H1 (cell line): ENCODE measurements around the gene ABCD2. TPM values are rescaled to one million over a fixed set of nuclear protein-coding genes. Genes with fewer than 3 reads are reported as not detected.

Source experiments
- CTCF ChIA-PET: fragments of 300-600 bp; sonication (Branson Sonifier 250); formaldehyde crosslinking; loops from one replicate; lab custom pipeline; 2021; ENCODE audit not compliant: partially characterized antibody; lab: Charles Lee
- POLR2A ChIA-PET: fragments of 300-600 bp; sonication (Branson Sonifier 250); formaldehyde crosslinking; loops from one replicate; lab custom pipeline; 2021; ENCODE audit warnings: inconsistent platforms; ENCODE audit not compliant: partially characterized antibody; lab: Charles Lee
- DNase-seq, 2 experiments: peaks; one replicate each; pipeline versions ENCODE4 v3.0.0 to v3.0.0-alpha.2; 2010 to 2022; ENCODE audit warnings: low spot score in 2 of 2, low read depth in 1 of 2, mixed read lengths in 1 of 2
- FAIRE-seq: peaks from 2 replicates; lab custom pipeline; 2011; peaks lifted over from hg19 to GRCh38; lab: Jason Lieb, UNC
- H2AFZ ChIP-seq: 2 replicates; pipeline ENCODE4 v1.8.1; 2012; ENCODE audit warnings: low read length, inconsistent platforms
- H2AK5ac ChIP-seq: 2 replicates; pipeline ENCODE4 v1.6.1; 2013; ENCODE audit warnings: low read depth, low read length
- H2BK120ac ChIP-seq: replicated peaks from 2 replicates; pipeline ENCODE3; 2013; ENCODE audit warnings: low read depth, low read length, inconsistent platforms
- H2BK12ac ChIP-seq: 2 replicates; pipeline ENCODE4 v1.6.1; 2013; ENCODE audit warnings: low read depth, low read length
- H2BK15ac ChIP-seq: 2 replicates; pipeline ENCODE4 v1.6.1; 2013; ENCODE audit warnings: low read length
- H2BK20ac ChIP-seq: 2 replicates; pipeline ENCODE4 v1.6.1; 2013; ENCODE audit warnings: low read length
- H2BK5ac ChIP-seq: 2 replicates; pipeline ENCODE4 v1.6.1; 2013; ENCODE audit warnings: low read depth, low read length
- H3K14ac ChIP-seq: 2 replicates; pipeline ENCODE4 v1.6.1; 2013; ENCODE audit warnings: inconsistent platforms; ENCODE audit not compliant: insufficient read length
- H3K18ac ChIP-seq: 2 replicates; pipeline ENCODE4 v1.6.1; 2013; ENCODE audit warnings: low read length; ENCODE audit errors: extremely low read depth
- H3K23ac ChIP-seq: 2 replicates; pipeline ENCODE4 v1.6.1; 2013; ENCODE audit warnings: inconsistent platforms; ENCODE audit not compliant: insufficient read length
- H3K23me2 ChIP-seq: 2 replicates; pipeline ENCODE4 v1.6.1; 2013; ENCODE audit warnings: low read depth, low read length
- H3K27ac ChIP-seq: 2 replicates; pipeline ENCODE4 v1.6.1; 2011; ENCODE audit warnings: low read depth, low read length, inconsistent platforms
- H3K27me3 ChIP-seq, 4 experiments: replicated peaks in 1 of 4; 1 replicate in 1 of 4; 2 replicates in 3 of 4; pipeline versions ENCODE4 v1.6.1 to v1.8.1; 2011 to 2013; ENCODE audit warnings: low read length in 3 of 4, mild to moderate bottlenecking in 3 of 4, inconsistent platforms in 2 of 4, mixed read lengths in 2 of 4, moderate library complexity in 1 of 4; ENCODE audit not compliant: control insufficient read depth in 3 of 4, insufficient read depth in 3 of 4; ENCODE audit errors: extremely low read depth in 1 of 4
- H3K36me3 ChIP-seq, 4 experiments: 2 replicates each; pipeline versions ENCODE4 v1.6.1 to v1.8.1; 2011 to 2013; ENCODE audit warnings: mild to moderate bottlenecking in 4 of 4, low read length in 3 of 4, moderate library complexity in 2 of 4, control low read depth in 1 of 4, inconsistent platforms in 1 of 4; ENCODE audit not compliant: insufficient read depth in 4 of 4, control insufficient read depth in 2 of 4
- H3K4ac ChIP-seq: replicated peaks from 2 replicates; pipeline ENCODE3; 2013; ENCODE audit warnings: low read length, low read depth, mixed read lengths, inconsistent platforms; ENCODE audit not compliant: insufficient read length
- H3K4me1 ChIP-seq, 4 experiments: replicated peaks in 1 of 4; 1 replicate in 1 of 4; 2 replicates in 3 of 4; pipeline versions ENCODE4 v1.6.1 to v1.8.1; 2011 to 2013; ENCODE audit warnings: low read length in 3 of 4, inconsistent platforms in 2 of 4, mixed read lengths in 1 of 4; ENCODE audit not compliant: insufficient read depth in 4 of 4, control insufficient read depth in 3 of 4
- H3K4me2 ChIP-seq, 2 experiments: 2 replicates each; pipeline versions ENCODE4 v1.6.1 to v1.8.1; 2011 to 2013; ENCODE audit warnings: low read depth in 2 of 2, low read length in 2 of 2, control low read depth in 1 of 2, inconsistent platforms in 1 of 2, mild to moderate bottlenecking in 1 of 2; ENCODE audit not compliant: insufficient read depth in 1 of 2
- H3K4me3 ChIP-seq, 4 experiments: fragments of 200-600, 300-600 bp in 1 of 4; sonication (generic), shearing (Covaris generic), sonication (Bioruptor Twin) in 1 of 4; 2 replicates each; pipeline versions ENCODE4 v1.5.1 to v1.8.1; 2011 to 2016; ENCODE audit warnings: low read length in 4 of 4, low read depth in 3 of 4, control low read depth in 2 of 4, inconsistent platforms in 2 of 4, mild to moderate bottlenecking in 2 of 4, mixed read lengths in 1 of 4, moderate library complexity in 1 of 4; ENCODE audit not compliant: insufficient read depth in 2 of 4; ENCODE audit errors: extremely low read depth in 1 of 4
- H3K56ac ChIP-seq: replicated peaks from 2 replicates; pipeline ENCODE3; 2013; ENCODE audit warnings: low read depth, mild to moderate bottlenecking, mixed read lengths, low read length, inconsistent platforms; ENCODE audit not compliant: insufficient read length
- H3K79me1 ChIP-seq: 2 replicates; pipeline ENCODE4 v1.6.1; 2013; ENCODE audit warnings: low read depth, low read length, control low read depth
- H3K79me2 ChIP-seq, 2 experiments: 2 replicates each; pipeline versions ENCODE4 v1.6.1 to v1.8.1; 2012 to 2013; ENCODE audit warnings: low read length in 2 of 2, mild to moderate bottlenecking in 2 of 2, inconsistent platforms in 1 of 2; ENCODE audit not compliant: insufficient read depth in 2 of 2, control insufficient read depth in 1 of 2
- H3K9ac ChIP-seq, 4 experiments: replicated peaks in 1 of 4; 1 replicate in 1 of 4; 2 replicates in 3 of 4; pipeline versions ENCODE4 v1.6.1 to v1.8.1; 2011 to 2013; ENCODE audit warnings: low read depth in 3 of 4, low read length in 3 of 4, control low read depth in 2 of 4, mild to moderate bottlenecking in 2 of 4, moderate library complexity in 2 of 4, inconsistent platforms in 1 of 4; ENCODE audit errors: extremely low read depth in 1 of 4
- H3K9me3 ChIP-seq, 2 experiments: 2 replicates each; pipeline versions ENCODE4 v1.6.1 to v1.8.1; 2012 to 2013; ENCODE audit warnings: mild to moderate bottlenecking in 2 of 2, moderate library complexity in 2 of 2, control low read depth in 1 of 2, inconsistent platforms in 1 of 2, low read depth in 1 of 2, low read length in 1 of 2, mixed read lengths in 1 of 2; ENCODE audit not compliant: insufficient read depth in 2 of 2
- H4K20me1 ChIP-seq, 2 experiments: replicated peaks in 1 of 2; 2 replicates each; pipeline versions ENCODE3 to v1.8.1; 2011 to 2013; ENCODE audit warnings: inconsistent platforms in 2 of 2, low read length in 2 of 2, mild to moderate bottlenecking in 1 of 2; ENCODE audit not compliant: insufficient read depth in 2 of 2, control insufficient read depth in 1 of 2
- H4K5ac ChIP-seq: 2 replicates; pipeline ENCODE4 v1.6.1; 2013; ENCODE audit warnings: low read length, low read depth, mixed read lengths, inconsistent platforms; ENCODE audit not compliant: insufficient read length
- H4K8ac ChIP-seq: 2 replicates; pipeline ENCODE4 v1.8.0; 2013; ENCODE audit warnings: mild to moderate bottlenecking, moderate library complexity, low read length, inconsistent platforms; ENCODE audit not compliant: insufficient read depth; ENCODE audit errors: extremely low read depth
- H4K91ac ChIP-seq: replicated peaks from 2 replicates; pipeline ENCODE3; 2013; ENCODE audit warnings: low read length, mixed read lengths, inconsistent platforms; ENCODE audit not compliant: insufficient read length
- RFX5 ChIP-seq: IDR thresholded peaks from 2 replicates; pipeline ENCODE4 v1.6.1; 2011; ENCODE audit warnings: low read depth, low read length, improper control_type of control experiment, borderline replicate concordance
- SAP30 ChIP-seq: fragments of 300-600 bp; sonication (generic); IDR thresholded peaks from 2 replicates; pipeline ENCODE4 v1.7.1; 2012; ENCODE audit warnings: low read length, moderate library complexity, mild to moderate bottlenecking, inconsistent platforms; ENCODE audit not compliant: insufficient read depth, insufficient replicate concordance
- TAF7 ChIP-seq: optimal IDR thresholded peaks from 2 replicates; pipeline ENCODE3; 2011; ENCODE audit warnings: low read depth, mild to moderate bottlenecking, inconsistent platforms, low read length, moderate library complexity, borderline replicate concordance
- YY1 ChIP-seq: IDR thresholded peaks from 2 replicates; pipeline ENCODE4 v1.6.1; 2011; ENCODE audit warnings: low read depth, mild to moderate bottlenecking, low read length
- WGBS, 2 experiments: shearing (Covaris generic) in 1 of 2; methylation state at CpG; one replicate each; pipeline versions ENCODE4 v1.1.6 to v1.1.7; 2013 to 2015; ENCODE audit warnings: low lambda C conversion rate in 2 of 2, mixed read lengths in 2 of 2, inconsistent platforms in 1 of 2, low coverage in 1 of 2, missing lambda C conversion rate in 1 of 2; ENCODE audit not compliant: insufficient replicate concordance in 2 of 2, insufficient coverage in 1 of 2, insufficient read length in 1 of 2; ENCODE audit errors: extremely low coverage in 1 of 2, missing lambda C conversion rate in 1 of 2; 5-methylcytosine and 5-hydroxymethylcytosine counted together
- polyA plus RNA-seq, 7 experiments: library from polyadenylated mRNA; depleted of rRNA in 3 of 7; stranded (reverse) in 5 of 7; unstranded in 2 of 7; fragments of >200 nt in 5 of 7; fragments of 200-250 nt in 2 of 7; gene quantifications; 1 replicate in 5 of 7; 2 replicates in 1 of 7; 4 replicates in 1 of 7; pipeline versions ENCODE4 v1.2.1 to v1.2.3, GENCODE V29; 2011 to 2013; ENCODE audit warnings: missing spikeins in 2 of 7, mixed read lengths in 2 of 7
- total RNA-seq: library from RNA; stranded (reverse); fragmentation: NEBNext Ultra II Directional; extraction: Animal tissue kit (Norgen Biotek cat#: 25700); gene quantifications from 2 replicates; pipeline ENCODE4 v1.2.1, GENCODE V29; 2021
- TF ChIP-seq, protein P1 (sequence below): IDR thresholded peaks from 2 replicates; pipeline ENCODE4 v1.6.1; 2012; ENCODE audit warnings: low read length, inconsistent platforms

The ABCD2 gene
- total and polyA plus RNA-seq, 2 of the 8 experiments (the other 6 are each of a cell fraction or from before 2014, with no cell fraction given) = not detected

DNA sequence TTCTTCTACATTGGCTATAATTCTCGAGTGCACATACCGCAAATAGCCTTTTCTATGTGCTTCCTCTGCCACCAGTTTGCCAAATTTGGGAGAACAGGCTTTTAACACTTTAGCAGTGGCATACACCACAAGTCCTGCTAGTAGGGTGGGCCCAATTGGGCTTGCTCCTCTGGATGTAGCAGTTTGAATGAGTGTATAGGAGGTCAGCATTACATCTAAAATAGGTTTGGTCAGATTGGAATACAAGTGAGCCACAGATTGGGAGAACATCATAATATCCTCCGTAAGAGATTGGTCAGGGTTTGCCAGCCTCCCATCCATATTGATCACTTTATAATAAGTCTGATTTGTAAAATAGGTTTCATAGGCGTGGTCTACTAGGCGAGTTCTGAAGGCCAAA is 902 bp downstream of the ABCD2 start:
- H4K8ac ChIP-seq = no peak overlapping the region
- no peak overlapping the region for H2BK20ac ChIP-seq
- no peak overlapping the region for H3K4me3 ChIP-seq
- CTCF ChIA-PET = no interaction called here
- no peaks in the 10 kb centered on the region for H3K79me1 ChIP-seq
- H2BK12ac ChIP-seq = no peak overlapping the region
- no peak overlapping the region for H2BK15ac ChIP-seq
- no peak overlapping the region; a peak in 1 of 4 replicates for H3K4me2 ChIP-seq
- no peaks in the 10 kb centered on the region for H3K79me2 ChIP-seq
- peaks cover 0 to 4% (median 0%) of the 10 kb centered on the region in 4 experiments; a peak in 2 of 7 replicates for H3K27me3 ChIP-seq
- H3K23me2 ChIP-seq = peaks cover 6% of the 10 kb centered on the region
- no peak overlapping the region for H3K18ac ChIP-seq
- H2AFZ ChIP-seq = no peak overlapping the region
- H3K36me3 ChIP-seq = no peaks in the 10 kb centered on the region
- H3K56ac ChIP-seq = no peak overlapping the region
- H2AK5ac ChIP-seq = no peak overlapping the region
- no peak overlapping the region for H2BK5ac ChIP-seq
- TF ChIP-seq SAP30 (no peak), RFX5 (no peak), YY1 (no peak), TAF7 (no peak)
- TF ChIP-seq, protein P1, sequence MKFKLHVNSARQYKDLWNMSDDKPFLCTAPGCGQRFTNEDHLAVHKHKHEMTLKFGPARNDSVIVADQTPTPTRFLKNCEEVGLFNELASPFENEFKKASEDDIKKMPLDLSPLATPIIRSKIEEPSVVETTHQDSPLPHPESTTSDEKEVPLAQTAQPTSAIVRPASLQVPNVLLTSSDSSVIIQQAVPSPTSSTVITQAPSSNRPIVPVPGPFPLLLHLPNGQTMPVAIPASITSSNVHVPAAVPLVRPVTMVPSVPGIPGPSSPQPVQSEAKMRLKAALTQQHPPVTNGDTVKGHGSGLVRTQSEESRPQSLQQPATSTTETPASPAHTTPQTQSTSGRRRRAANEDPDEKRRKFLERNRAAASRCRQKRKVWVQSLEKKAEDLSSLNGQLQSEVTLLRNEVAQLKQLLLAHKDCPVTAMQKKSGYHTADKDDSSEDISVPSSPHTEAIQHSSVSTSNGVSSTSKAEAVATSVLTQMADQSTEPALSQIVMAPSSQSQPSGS = no peak
- TF ChIP-seq, all 59 proteins: peak for 0
- Histone ChIP-seq H3K9me3 (no peaks in the 10 kb centered on the region), H4K91ac (no peak overlapping the region), H3K4ac (no peak overlapping the region), H2BK120ac (no peak overlapping the region), H3K9ac (no peak overlapping the region), H3K27ac (no peak overlapping the region), H3K23ac (no peak overlapping the region), H3K14ac (no peak overlapping the region), H3K4me1 (peaks cover 0 to 2% (median 0%) of the 10 kb centered on the region in 4 experiments; a peak in 1 of 7 replicates), H4K5ac (no peak overlapping the region), H4K20me1 (no peaks in the 10 kb centered on the region)
- no peak for FAIRE-seq
- no peak for DNase-seq
- 83% methylated on average over 5 of the region's 5 CpGs; no CpG with 5 or more reads in 1 of the 2 experiments for WGBS, 2 experiments
- POLR2A ChIA-PET = no interaction called here
